ENCODE results near the gene DGKZ.

GRCh38 chr11:46402957-46403902 lies 56.0 kb downstream of the DGKZ start:
- TF ChIP-seq CTCF (IDR thresholded peaks at IDR 0.05; ENCODE audit: low read depth, low read length) (no peak), EZH2phosphoT487 (IDR thresholded peaks at IDR 0.05; ENCODE audit: low read depth) (no peak)

Measured in OCI-LY3 (cell line).